GM19025 (cell line): ENCODE results near the gene POU6F1.

Experiments
- ATAC-seq: cut with Tn5 transposase; IDR thresholded peaks from one replicate; pipeline ENCODE4 v1.9.1; 2021; ENCODE audit warnings: mild to moderate bottlenecking, low read depth, moderate library complexity; ENCODE audit not compliant: unreplicated experiment

Gene POU6F1

GRCh38 chr12:51199366-51199945 is 18.4 kb downstream of the POU6F1 start:
- ATAC-seq: no peak

GRCh38 chr12:51198568-51199365 is 19.1 kb downstream of the POU6F1 start:
- no peak for ATAC-seq

- no peak for ATAC-seq
Observed at GRCh38 chr12:51197736-51198567, 19.9 kb downstream of the POU6F1 start.

- no peak for ATAC-seq
Observed at GRCh38 chr12:51196547-51196946, 21.3 kb downstream of the POU6F1 start.

- no peak for ATAC-seq
Observed at GRCh38 chr12:51195841-51196240, 22.0 kb downstream of the POU6F1 start.

- ATAC-seq: no peak
Observed at GRCh38 chr12:51192284-51192671, 25.6 kb downstream of the POU6F1 start.

GRCh38 chr12:51191516-51192283 is 26.2 kb downstream of the POU6F1 start:
- ATAC-seq: no peak

GRCh38 chr12:51190820-51191219 is 27.0 kb downstream of the POU6F1 start:
- ATAC-seq: no peak

- no peak for ATAC-seq
Observed at GRCh38 chr12:51189790-51190355, 28.0 kb downstream of the POU6F1 start.

GRCh38 chr12:51188359-51189051 is 29.4 kb downstream of the POU6F1 start:
- peak; percentile 62 for ATAC-seq

- ATAC-seq: no peak
Observed at GRCh38 chr12:51187370-51187987, 30.4 kb downstream of the POU6F1 start.

GRCh38 chr12:51186465-51187085 is 31.3 kb downstream of the POU6F1 start:
- no peak for ATAC-seq

GRCh38 chr12:51185171-51185717 is 32.6 kb downstream of the POU6F1 start:
- ATAC-seq: no peak

- ATAC-seq: no peak
Observed at GRCh38 chr12:51183816-51184215, 34.0 kb downstream of the POU6F1 start.

- no peak for ATAC-seq
Observed at GRCh38 chr12:51183349-51183748, 34.5 kb downstream of the POU6F1 start.

- no peak for ATAC-seq
Observed at GRCh38 chr12:51181558-51181957, 36.3 kb downstream of the POU6F1 start.

GRCh38 chr12:51177897-51178296 is 40.0 kb downstream of the POU6F1 start:
- no peak for ATAC-seq

GRCh38 chr12:51174501-51174900 is 43.4 kb downstream of the POU6F1 start:
- no peak for ATAC-seq
